ENCODE results near the gene ZNF611.
"Not testable (repeated sequence)": the region's sequence is repeated elsewhere in the genome, so short reads cannot be mapped to it uniquely, and the experiment has no call there.

DNA sequence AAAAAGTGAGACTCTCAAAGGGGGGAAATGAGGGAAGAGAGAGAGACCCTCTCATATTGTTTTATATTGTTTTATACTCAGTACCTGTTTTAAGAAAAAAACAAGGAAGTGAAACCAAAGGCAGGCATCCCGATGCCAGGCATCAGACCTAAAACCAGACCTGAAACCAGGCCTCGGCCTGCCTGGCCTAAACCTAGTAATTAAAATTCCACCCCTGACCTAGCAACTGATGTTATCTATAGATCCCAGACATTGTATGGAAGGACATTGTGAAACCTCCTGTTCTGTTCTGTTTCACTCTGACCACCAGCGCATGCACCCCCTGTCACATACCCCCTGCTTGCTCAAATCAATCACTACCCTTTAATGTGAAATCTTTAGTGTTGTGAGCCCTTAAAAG, 40.6 kb downstream of the ZNF611 start:
- TF ChIP-seq, protein P1, sequence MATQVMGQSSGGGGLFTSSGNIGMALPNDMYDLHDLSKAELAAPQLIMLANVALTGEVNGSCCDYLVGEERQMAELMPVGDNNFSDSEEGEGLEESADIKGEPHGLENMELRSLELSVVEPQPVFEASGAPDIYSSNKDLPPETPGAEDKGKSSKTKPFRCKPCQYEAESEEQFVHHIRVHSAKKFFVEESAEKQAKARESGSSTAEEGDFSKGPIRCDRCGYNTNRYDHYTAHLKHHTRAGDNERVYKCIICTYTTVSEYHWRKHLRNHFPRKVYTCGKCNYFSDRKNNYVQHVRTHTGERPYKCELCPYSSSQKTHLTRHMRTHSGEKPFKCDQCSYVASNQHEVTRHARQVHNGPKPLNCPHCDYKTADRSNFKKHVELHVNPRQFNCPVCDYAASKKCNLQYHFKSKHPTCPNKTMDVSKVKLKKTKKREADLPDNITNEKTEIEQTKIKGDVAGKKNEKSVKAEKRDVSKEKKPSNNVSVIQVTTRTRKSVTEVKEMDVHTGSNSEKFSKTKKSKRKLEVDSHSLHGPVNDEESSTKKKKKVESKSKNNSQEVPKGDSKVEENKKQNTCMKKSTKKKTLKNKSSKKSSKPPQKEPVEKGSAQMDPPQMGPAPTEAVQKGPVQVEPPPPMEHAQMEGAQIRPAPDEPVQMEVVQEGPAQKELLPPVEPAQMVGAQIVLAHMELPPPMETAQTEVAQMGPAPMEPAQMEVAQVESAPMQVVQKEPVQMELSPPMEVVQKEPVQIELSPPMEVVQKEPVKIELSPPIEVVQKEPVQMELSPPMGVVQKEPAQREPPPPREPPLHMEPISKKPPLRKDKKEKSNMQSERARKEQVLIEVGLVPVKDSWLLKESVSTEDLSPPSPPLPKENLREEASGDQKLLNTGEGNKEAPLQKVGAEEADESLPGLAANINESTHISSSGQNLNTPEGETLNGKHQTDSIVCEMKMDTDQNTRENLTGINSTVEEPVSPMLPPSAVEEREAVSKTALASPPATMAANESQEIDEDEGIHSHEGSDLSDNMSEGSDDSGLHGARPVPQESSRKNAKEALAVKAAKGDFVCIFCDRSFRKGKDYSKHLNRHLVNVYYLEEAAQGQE (IDR thresholded peaks at IDR 0.05) = not testable (repeated sequence)
- TF ChIP-seq CTCF (IDR thresholded peaks at IDR 0.05); POLR2A (IDR thresholded peaks at IDR 0.05; ENCODE audit: low read length); MYC (IDR thresholded peaks at IDR 0.05; ENCODE audit: borderline replicate concordance, low read length); KDM1A (IDR thresholded peaks at IDR 0.05; ENCODE audit: low read depth); ZC3H11A (IDR thresholded peaks at IDR 0.05); MAX (IDR thresholded peaks at IDR 0.05); CHD4 (IDR thresholded peaks at IDR 0.05; ENCODE audit: borderline replicate concordance); ZNF302 (CRISPR knock-in tag; IDR thresholded peaks at IDR 0.05); RCOR1 (IDR thresholded peaks at IDR 0.05; ENCODE audit: low read depth, low read length); CEBPB (IDR thresholded peaks at IDR 0.05): not testable (repeated sequence)
- TF ChIP-seq, protein P2, sequence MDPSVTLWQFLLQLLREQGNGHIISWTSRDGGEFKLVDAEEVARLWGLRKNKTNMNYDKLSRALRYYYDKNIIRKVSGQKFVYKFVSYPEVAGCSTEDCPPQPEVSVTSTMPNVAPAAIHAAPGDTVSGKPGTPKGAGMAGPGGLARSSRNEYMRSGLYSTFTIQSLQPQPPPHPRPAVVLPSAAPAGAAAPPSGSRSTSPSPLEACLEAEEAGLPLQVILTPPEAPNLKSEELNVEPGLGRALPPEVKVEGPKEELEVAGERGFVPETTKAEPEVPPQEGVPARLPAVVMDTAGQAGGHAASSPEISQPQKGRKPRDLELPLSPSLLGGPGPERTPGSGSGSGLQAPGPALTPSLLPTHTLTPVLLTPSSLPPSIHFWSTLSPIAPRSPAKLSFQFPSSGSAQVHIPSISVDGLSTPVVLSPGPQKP (IDR thresholded peaks at IDR 0.05; ENCODE audit: low read depth, low read length) = not testable (repeated sequence)
